Ovary (tissue), 9 donors: ENCODE data around the gene ABL1. TPM values are rescaled to one million over a fixed set of nuclear protein-coding genes. Genes with fewer than 3 reads are reported as not detected.
A peak's percentile ranks its signal among the peaks of the same experiment; 100 is the strongest.

Source experiments
- DNase-seq, 5 donors: peaks; one replicate each; pipeline ENCODE4 v3.0.0-alpha.2; 2019 to 2020
- H3K27ac ChIP-seq, 2 donors: fragments of 200-600 bp; one replicate each; pipeline versions ENCODE4 v1.5.1 to v1.8.0; 2019 to 2022
- H3K27me3 ChIP-seq: fragments of 200-600 bp; one replicate; pipeline ENCODE4 v1.8.0; 2022
- H3K36me3 ChIP-seq: fragments of 200-600 bp; sonication (generic); one replicate; pipeline ENCODE4 v1.5.1; 2019
- H3K4me1 ChIP-seq: one replicate; pipeline ENCODE4 v1.8.1; 2013; ENCODE audit warnings: mild to moderate bottlenecking, moderate library complexity; ENCODE audit not compliant: insufficient read depth
- H3K4me3 ChIP-seq: fragments of 200-600 bp; sonication (generic); one replicate; pipeline ENCODE4 v1.5.1; 2017
- H3K9me3 ChIP-seq, 2 donors: fragments of 200-600 bp in 1 of 2; sonication (generic) in 1 of 2; one replicate each; pipeline versions ENCODE4 v1.5.1 to v1.8.1; 2013 to 2019; ENCODE audit warnings: mild to moderate bottlenecking in 1 of 2, moderate library complexity in 1 of 2
- EP300 ChIP-seq: sonication (generic); formaldehyde crosslinking; IDR thresholded peaks from one replicate; pipeline ENCODE4 v1.6.1; 2017; ENCODE audit warnings: antibody characterized with exemption
- POLR2A ChIP-seq: fragments of 450-650 bp; IDR thresholded peaks from one replicate; pipeline ENCODE4 v1.6.1; 2017; ENCODE audit warnings: antibody characterized with exemption, mild to moderate bottlenecking, moderate library complexity
- WGBS, 3 donors: extraction: QIAGEN DNeasy Blood & Tissue Kit in 1 of 3; methylation state at CpG; one replicate each; pipeline versions ENCODE4 v1.1.5 to v1.1.7; 2013 to 2017; 5-methylcytosine and 5-hydroxymethylcytosine counted together
- intact Hi-C, 4 donors: fragments of 100-400 bp; cut with DNase I; formaldehyde crosslinking; loops; one replicate each; pipeline versions ENCODE4 v1.11.0 to v1.15.1; 2022 to 2023
- polyA plus RNA-seq, 2 donors: library from polyadenylated mRNA; stranded (reverse); fragments of 200-250 nt in 1 of 2; fragments of 350-450 nt in 1 of 2; fragmentation: Illumina TruSeq in 1 of 2; extraction: RNeasy Lipid Tissue Mini Kit (QIAGEN cat#74804) in 1 of 2; gene quantifications; one replicate each; pipeline ENCODE4 v1.2.3, GENCODE V29; 2013 to 2014
- total RNA-seq, 7 donors: library from RNA; depleted of rRNA in 2 of 7; stranded (reverse); fragments of >200 nt in 2 of 7; fragmentation: NEBNext Ultra II Directional in 3 of 7; extraction: Animal tissue kit (Norgen Biotek cat#: 25700) in 3 of 7; gene quantifications; one replicate each; pipeline versions ENCODE4 v1.1.0 to v1.2.4, GENCODE V29; 2016 to 2023
- TF ChIP-seq, protein P1 (sequence below), 3 donors: fragments of 450-650 bp in 2 of 3; fragments of 200-600 bp in 1 of 3; IDR thresholded peaks; one replicate each; pipeline versions ENCODE4 v1.5.1 to v1.8.0; 2016 to 2022; ENCODE audit warnings: antibody characterized with exemption in 3 of 3, mild to moderate bottlenecking in 1 of 3
- donor health status: DM: no; HTN: no; CAD: no; lungs with moderate emphysema.
- donor health status: DM: no; HTN: no; CAD: no.
- donor health status: Bipolar disorder and iron deficiency.
- donor health status: DM: yes; HTN: yes; CAD: no.
- donor health status: DM: no; HTN: no; CAD: no.
- donor health status: DM: yes; HTN: yes; CAD: no.

Gene ABL1
- total and polyA plus RNA-seq, 9 donors: 39.4 to 112 (median 75.1) TPM

DNA sequence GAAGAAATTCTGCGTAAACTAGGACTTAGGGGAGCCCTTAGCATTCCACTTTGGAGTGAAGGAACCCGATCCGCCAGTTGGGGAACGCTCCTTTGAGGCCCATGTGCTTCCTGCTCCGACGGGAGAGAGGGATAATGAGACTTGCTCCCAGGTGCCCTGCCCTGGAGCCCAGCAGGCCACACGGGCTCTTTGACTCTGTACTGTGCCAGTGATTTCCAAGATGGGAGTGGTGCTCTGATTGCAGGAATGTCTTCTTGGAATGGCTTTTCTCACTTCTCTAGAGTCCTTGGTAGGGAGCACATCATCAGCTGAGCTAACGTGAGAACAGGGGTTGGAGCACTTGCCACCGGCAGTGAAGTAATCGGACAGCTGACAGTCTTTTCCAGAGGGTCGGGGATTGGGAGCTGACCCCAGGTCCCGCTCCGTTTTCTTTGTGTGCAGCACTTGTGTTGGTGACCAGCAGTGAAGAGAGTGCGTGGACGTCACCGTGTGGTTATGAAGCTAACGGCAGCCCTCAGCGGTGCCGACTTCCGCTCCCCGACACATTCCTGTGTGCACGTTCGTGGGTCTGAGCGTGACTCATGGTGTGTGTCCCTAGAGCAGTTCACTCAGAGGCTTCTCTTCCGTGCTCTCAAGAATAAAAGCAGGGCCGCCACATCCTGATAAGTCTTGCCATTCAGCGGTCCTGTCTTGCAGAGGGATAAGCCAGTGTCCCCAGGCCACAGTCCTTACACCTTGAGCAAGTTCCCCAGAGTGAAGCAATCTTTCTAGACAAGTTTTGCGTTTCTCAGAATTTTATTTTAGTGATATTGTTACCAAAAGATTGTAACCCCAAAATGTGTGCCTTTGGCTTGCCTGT, 25.6 kb downstream of the ABL1 start:
- intact Hi-C loops: loop anchor here (5.0 to 10.0 kb wide), 5 partner anchors 88 to 396 kb away; no protein-coding TSS in a partner anchor
- Histone ChIP-seq H3K27ac (peak overlapping the region in 1 of 2 donors; percentile 53), H3K4me1 (peaks cover 5% of the 10 kb centered on the region), H3K4me3 (no peak overlapping the region), H3K9me3 (no peaks in the 10 kb centered on the region), H3K27me3 (no peaks in the 10 kb centered on the region), H3K36me3 (no peaks in the 10 kb centered on the region)
- 18 to 36% (median 19%) methylated on average over 28 of the region's 28 CpGs for WGBS, 3 donors
- peak; percentile 79 to 88 (median 83) for DNase-seq
- no peak for TF ChIP-seq EP300
- TF ChIP-seq, protein P1, sequence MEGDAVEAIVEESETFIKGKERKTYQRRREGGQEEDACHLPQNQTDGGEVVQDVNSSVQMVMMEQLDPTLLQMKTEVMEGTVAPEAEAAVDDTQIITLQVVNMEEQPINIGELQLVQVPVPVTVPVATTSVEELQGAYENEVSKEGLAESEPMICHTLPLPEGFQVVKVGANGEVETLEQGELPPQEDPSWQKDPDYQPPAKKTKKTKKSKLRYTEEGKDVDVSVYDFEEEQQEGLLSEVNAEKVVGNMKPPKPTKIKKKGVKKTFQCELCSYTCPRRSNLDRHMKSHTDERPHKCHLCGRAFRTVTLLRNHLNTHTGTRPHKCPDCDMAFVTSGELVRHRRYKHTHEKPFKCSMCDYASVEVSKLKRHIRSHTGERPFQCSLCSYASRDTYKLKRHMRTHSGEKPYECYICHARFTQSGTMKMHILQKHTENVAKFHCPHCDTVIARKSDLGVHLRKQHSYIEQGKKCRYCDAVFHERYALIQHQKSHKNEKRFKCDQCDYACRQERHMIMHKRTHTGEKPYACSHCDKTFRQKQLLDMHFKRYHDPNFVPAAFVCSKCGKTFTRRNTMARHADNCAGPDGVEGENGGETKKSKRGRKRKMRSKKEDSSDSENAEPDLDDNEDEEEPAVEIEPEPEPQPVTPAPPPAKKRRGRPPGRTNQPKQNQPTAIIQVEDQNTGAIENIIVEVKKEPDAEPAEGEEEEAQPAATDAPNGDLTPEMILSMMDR (IDR thresholded peaks at IDR 0.05): peak in 2 of 3 donors; percentile 64 to 71

DNA sequence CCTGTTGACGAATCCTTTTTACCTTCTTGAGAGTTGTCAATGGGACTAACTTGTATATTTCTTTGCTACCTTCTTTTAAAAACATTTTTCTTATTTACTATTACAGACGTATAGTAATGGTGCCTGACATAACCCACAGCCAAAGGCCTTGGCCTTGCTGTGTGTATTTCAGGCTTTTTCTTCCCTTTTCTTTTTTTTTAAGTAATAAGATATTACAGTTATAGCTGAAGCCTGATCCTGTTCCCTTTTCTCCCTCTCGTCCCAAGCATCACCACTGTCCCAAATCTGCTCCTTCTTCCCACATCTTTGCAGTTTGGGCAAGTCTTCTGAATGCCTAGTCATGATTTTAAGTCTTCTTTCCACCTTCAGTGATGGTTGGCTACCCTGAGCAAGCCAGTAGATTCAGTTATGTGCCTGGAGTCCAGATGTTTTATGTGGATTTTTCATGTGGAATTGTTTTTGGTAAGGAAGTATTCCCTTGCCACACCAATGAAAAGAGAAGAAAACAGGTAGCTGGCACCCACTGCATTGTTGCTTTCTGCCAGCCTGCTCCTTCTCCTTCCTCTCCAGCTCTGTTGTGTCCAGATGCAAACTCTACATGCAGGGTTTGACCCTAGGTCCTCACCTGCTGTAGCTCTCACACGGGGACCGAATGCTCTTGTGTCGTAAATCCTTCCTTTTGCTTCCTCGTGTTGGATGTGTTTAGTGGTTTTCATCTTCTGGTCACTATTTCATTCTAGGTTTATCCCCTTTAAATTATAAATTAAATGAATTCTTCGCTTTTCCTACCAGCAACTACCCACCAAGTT, 26.5 kb downstream of the ABL1 start:
- H3K36me3 ChIP-seq: no peaks in the 10 kb centered on the region
- intact Hi-C loops: loop anchor here (2.0 to 10.0 kb wide), 6 partner anchors 89 to 397 kb away; no protein-coding TSS in a partner anchor
- no peaks in the 10 kb centered on the region for H3K9me3 ChIP-seq
- H3K27me3 ChIP-seq: no peaks in the 10 kb centered on the region
- peaks cover 5% of the 10 kb centered on the region for H3K4me1 ChIP-seq
- H3K4me3 ChIP-seq: no peak overlapping the region
- WGBS, 3 donors: 60 to 61% (median 61%) methylated on average over 8 of the region's 8 CpGs
- TF ChIP-seq POLR2A: no peak
- TF ChIP-seq EP300: no peak
- TF ChIP-seq, protein P1 (IDR thresholded peaks at IDR 0.05): no peak
- peak overlapping the region in 1 of 2 donors; percentile 53 for H3K27ac ChIP-seq
- no peak for DNase-seq

DNA sequence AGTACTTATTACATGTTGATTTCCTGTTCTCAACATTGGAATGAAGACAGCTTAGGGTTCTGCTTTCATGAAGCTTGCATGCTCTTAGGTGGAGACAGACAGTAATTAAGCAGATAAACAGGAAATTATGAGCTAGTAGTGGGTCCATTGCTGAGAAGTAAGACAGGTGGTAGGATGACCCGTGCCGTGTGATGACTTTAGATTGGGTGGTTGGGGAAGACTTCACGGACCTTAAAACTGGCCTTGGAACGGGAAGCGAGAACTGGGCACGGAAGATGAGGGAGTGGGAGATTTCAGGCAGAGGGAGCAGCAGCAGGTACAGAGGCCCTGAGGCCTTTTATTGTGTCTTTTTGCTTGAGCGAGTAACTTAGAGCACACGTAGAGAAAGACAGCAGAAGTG, 27.2 kb downstream of the ABL1 start:
- 84 to 86% (median 85%) methylated on average over 8 of the region's 8 CpGs for WGBS, 3 donors
- no peak for TF ChIP-seq POLR2A
- TF ChIP-seq, protein P1 (IDR thresholded peaks at IDR 0.05): no peak
- no peak for DNase-seq
- Histone ChIP-seq H3K4me3 (no peak overlapping the region), H3K9me3 (no peaks in the 10 kb centered on the region), H3K27me3 (no peaks in the 10 kb centered on the region), H3K36me3 (no peaks in the 10 kb centered on the region), H3K27ac (no peak overlapping the region), H3K4me1 (peaks cover 5% of the 10 kb centered on the region)
- intact Hi-C loops: loop anchor here (2.0 to 10.0 kb wide), 6 partner anchors 90 to 397 kb away; no protein-coding TSS in a partner anchor

DNA sequence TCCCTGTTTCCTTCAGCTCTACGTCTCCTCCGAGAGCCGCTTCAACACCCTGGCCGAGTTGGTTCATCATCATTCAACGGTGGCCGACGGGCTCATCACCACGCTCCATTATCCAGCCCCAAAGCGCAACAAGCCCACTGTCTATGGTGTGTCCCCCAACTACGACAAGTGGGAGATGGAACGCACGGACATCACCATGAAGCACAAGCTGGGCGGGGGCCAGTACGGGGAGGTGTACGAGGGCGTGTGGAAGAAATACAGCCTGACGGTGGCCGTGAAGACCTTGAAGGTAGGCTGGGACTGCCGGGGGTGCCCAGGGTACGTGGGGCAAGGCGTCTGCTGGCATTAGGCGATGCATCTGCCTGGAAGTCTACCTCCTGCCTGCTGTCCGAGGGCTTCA, 27.7 kb downstream of the ABL1 start:
- H3K9me3 ChIP-seq: no peaks in the 10 kb centered on the region
- H3K27me3 ChIP-seq: no peaks in the 10 kb centered on the region
- H3K27ac ChIP-seq: no peak overlapping the region
- WGBS, 3 donors: 84 to 87% (median 85%) methylated on average over 23 of the region's 23 CpGs
- H3K4me1 ChIP-seq: peaks cover 5% of the 10 kb centered on the region
- no peaks in the 10 kb centered on the region for H3K36me3 ChIP-seq
- TF ChIP-seq, protein P1 (IDR thresholded peaks at IDR 0.05): no peak
- TF ChIP-seq POLR2A (no peak), EP300 (no peak)
- intact Hi-C loops: loop anchor here (2.0 to 10.0 kb wide), 6 partner anchors 90 to 398 kb away; no protein-coding TSS in a partner anchor
- DNase-seq: no peak
- no peak overlapping the region for H3K4me3 ChIP-seq
